ENCODE data around the gene MIF4GD. TPM values are rescaled to one million over a fixed set of nuclear protein-coding genes. Genes with fewer than 3 reads are reported as not detected.

The MIF4GD gene
- total RNA-seq, 1 experiment from 2014 or later, result 26.1 TPM

DNA sequence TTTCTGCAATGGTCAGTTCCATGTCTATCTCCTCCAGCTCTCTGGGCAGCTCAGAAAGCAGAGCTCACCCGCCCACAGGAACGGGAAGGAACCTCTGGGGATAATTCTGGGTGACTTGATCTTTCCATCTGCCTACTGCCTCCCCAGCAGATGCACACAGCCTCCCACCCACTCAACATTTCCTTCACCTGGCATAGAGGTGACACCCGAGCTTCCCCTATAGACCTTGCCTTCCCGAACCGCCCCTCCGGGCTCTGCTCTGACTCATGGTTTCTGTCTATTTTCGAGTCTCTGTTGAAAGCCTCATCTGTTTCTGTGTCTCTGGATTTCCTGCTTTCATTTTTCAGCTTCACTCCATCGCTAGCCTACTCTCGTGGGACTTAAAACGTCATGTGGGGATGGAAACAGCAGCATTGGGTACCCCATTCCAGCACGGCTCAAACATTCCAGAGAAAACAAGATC, 21.0 kb downstream of the MIF4GD start:
- 0 out of 5 replicates have a peak, but pooled peaks cover 0 to 2% of the 10 kb centered on the region in 2 experiments for H3K9me3 Mint-ChIP-seq
- H2AFZ ChIP-seq (ENCODE audit: low read length), result no peak overlapping the region
- H2BK120ac ChIP-seq (ENCODE audit: low read depth, low read length, poor library complexity, severe bottlenecking), result no peak overlapping the region
- no peak overlapping the region for H3T11ph ChIP-seq (ENCODE audit: low read length)
- no peaks in the 10 kb centered on the region for H3K23me2 ChIP-seq (ENCODE audit: insufficient read length, low read depth, low read length, poor library complexity, severe bottlenecking)
- H3K27me3 Mint-ChIP-seq (ENCODE audit: low read depth), result no peaks in the 10 kb centered on the region
- no CpG with 5 or more reads among the region's 11 CpGs for WGBS (ENCODE audit: extremely low coverage, insufficient read length, low lambda C conversion rate)
- H2BK20ac ChIP-seq (ENCODE audit: low read depth, low read length, poor library complexity, severe bottlenecking), result no peak overlapping the region
- peaks cover 3% of the 10 kb centered on the region for H3K79me1 ChIP-seq (ENCODE audit: insufficient read depth, low read depth, low read length, poor library complexity, severe bottlenecking)
- peaks cover 2% of the 10 kb centered on the region; the same call in 1 of the 2 replicates for H3K79me2 ChIP-seq (ENCODE audit: insufficient read depth, low read length)
- H4K8ac ChIP-seq (replicated peaks; ENCODE audit: insufficient read length, low read depth, low read length), result no peak overlapping the region
- no peak overlapping the region for H2BK12ac ChIP-seq (ENCODE audit: insufficient read length, low read depth, low read length)
- no peak overlapping the region for H3K27ac ChIP-seq (ENCODE audit: insufficient read length, low read depth, low read length)
- H2BK15ac ChIP-seq (ENCODE audit: low read depth, low read length), result no peak overlapping the region
- H4K20me1 ChIP-seq (ENCODE audit: control insufficient read depth, insufficient read depth, insufficient read length), result no peaks in the 10 kb centered on the region
- no peak overlapping the region for H3K14ac ChIP-seq (ENCODE audit: insufficient read depth, low read length)
- no peak overlapping the region for H2BK5ac ChIP-seq (ENCODE audit: insufficient read length, low read length)
- H3K4me2 ChIP-seq (ENCODE audit: insufficient read depth, insufficient read length, low read length), result no peak overlapping the region
- H4K91ac ChIP-seq (ENCODE audit: insufficient read length, low read depth, low read length), result no peak overlapping the region
- no peaks in the 10 kb centered on the region for H3K27me3 ChIP-seq (ENCODE audit: insufficient read depth, low read length)
- no peak overlapping the region for H3K18ac ChIP-seq (ENCODE audit: insufficient read length, low read depth, low read length)
- H3K23ac ChIP-seq (ENCODE audit: insufficient read length, low read depth, low read length), result no peak overlapping the region
- H3K4ac ChIP-seq (ENCODE audit: low read depth, low read length), result no peak overlapping the region
- no peaks in the 10 kb centered on the region for H3K9me3 ChIP-seq (ENCODE audit: control insufficient read depth, low read depth, low read length)
- H3K36me3 Mint-ChIP-seq (ENCODE audit: insufficient read depth in 1 of 3, low read depth in 3 of 3), result peaks cover 5 to 27% (median 18%) of the 10 kb centered on the region in 3 experiments; a peak in 6 of 7 replicates
- peaks cover 47 to 49% of the 10 kb centered on the region in 2 experiments for H3K4me1 Mint-ChIP-seq
- peak overlapping the region; percentile 1 to 71 (median 55); a peak in 4 of 7 replicates for H3K27ac Mint-ChIP-seq
- H4K5ac ChIP-seq (ENCODE audit: insufficient read length, low read depth, low read length), result no peak overlapping the region
- no peak overlapping the region for H2AK5ac ChIP-seq (ENCODE audit: insufficient read length, low read length)
- no peak overlapping the region for H3K9ac ChIP-seq (ENCODE audit: extremely low read depth, insufficient read length, low read length)
- TF ChIP-seq, protein P1, sequence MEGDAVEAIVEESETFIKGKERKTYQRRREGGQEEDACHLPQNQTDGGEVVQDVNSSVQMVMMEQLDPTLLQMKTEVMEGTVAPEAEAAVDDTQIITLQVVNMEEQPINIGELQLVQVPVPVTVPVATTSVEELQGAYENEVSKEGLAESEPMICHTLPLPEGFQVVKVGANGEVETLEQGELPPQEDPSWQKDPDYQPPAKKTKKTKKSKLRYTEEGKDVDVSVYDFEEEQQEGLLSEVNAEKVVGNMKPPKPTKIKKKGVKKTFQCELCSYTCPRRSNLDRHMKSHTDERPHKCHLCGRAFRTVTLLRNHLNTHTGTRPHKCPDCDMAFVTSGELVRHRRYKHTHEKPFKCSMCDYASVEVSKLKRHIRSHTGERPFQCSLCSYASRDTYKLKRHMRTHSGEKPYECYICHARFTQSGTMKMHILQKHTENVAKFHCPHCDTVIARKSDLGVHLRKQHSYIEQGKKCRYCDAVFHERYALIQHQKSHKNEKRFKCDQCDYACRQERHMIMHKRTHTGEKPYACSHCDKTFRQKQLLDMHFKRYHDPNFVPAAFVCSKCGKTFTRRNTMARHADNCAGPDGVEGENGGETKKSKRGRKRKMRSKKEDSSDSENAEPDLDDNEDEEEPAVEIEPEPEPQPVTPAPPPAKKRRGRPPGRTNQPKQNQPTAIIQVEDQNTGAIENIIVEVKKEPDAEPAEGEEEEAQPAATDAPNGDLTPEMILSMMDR (conservative IDR thresholded peaks at IDR 0.05), result no peak
- no peak for DNase-seq
- no peaks in the 10 kb centered on the region for H3K4me1 ChIP-seq (ENCODE audit: insufficient read depth, low read length)
- H3K4me3 Mint-ChIP-seq, result peak overlapping the region in 1 of 2 experiments; percentile 33; a peak in 1 of 5 replicates
- no peak overlapping the region for H3K56ac ChIP-seq (ENCODE audit: insufficient read length, low read depth, low read length)

Measured in H9 (cell line).